Omental fat pad (tissue), 4 donors: ENCODE data around the gene ST6GALNAC4. TPM values are rescaled to one million over a fixed set of nuclear protein-coding genes. Genes with fewer than 3 reads are reported as not detected.
A peak's percentile ranks its signal among the peaks of the same experiment; 100 is the strongest.

Source experiments
- ATAC-seq: fragments of 150-250 bp; one replicate; pipeline ENCODE4 v1.9.1; 2016; ENCODE audit warnings: mild to moderate bottlenecking, moderate library complexity; ENCODE audit not compliant: low FRiP score
- DNase-seq: peaks from one replicate; pipeline ENCODE4 v3.0.0-alpha.2; 2019; ENCODE audit warnings: low spot score
- CTCF ChIP-seq, 3 donors: fragments of 450-650 bp; IDR thresholded peaks; one replicate each; pipeline ENCODE4 v1.5.1; 2016 to 2017; ENCODE audit warnings: antibody characterized with exemption in 3 of 3, mild to moderate bottlenecking in 3 of 3, moderate library complexity in 2 of 3
- total RNA-seq, 4 donors: library from RNA; depleted of rRNA; stranded (reverse); fragments of >200 nt; gene quantifications; one replicate each; pipeline ENCODE4 v1.1.0, GENCODE V29; 2016

The ST6GALNAC4 gene
- total RNA-seq, 4 donors from 2014 or later = 26.6 to 78.5 (median 45.0) TPM

- no peak for TF ChIP-seq CTCF (IDR thresholded peaks at IDR 0.05)
- DNase-seq (no peak), ATAC-seq (no peak)
Observed at GRCh38 chr9:127961155-127961490, 44.3 kb upstream of the ST6GALNAC4 start.

GRCh38 chr9:127960410-127961154 is 43.7 kb upstream of the ST6GALNAC4 start:
- DNase-seq = no peak
- ATAC-seq = no peak
- TF ChIP-seq CTCF (IDR thresholded peaks at IDR 0.05) = no peak

GRCh38 chr9:127959841-127960409 is 43.1 kb upstream of the ST6GALNAC4 start:
- no peak for DNase-seq
- TF ChIP-seq CTCF (IDR thresholded peaks at IDR 0.05) = no peak
- no peak for ATAC-seq

- ATAC-seq (no peak), DNase-seq (no peak)
- no peak for TF ChIP-seq CTCF (IDR thresholded peaks at IDR 0.05)
Observed at GRCh38 chr9:127959398-127959797, 42.6 kb upstream of the ST6GALNAC4 start.

- TF ChIP-seq CTCF (IDR thresholded peaks at IDR 0.05) = no peak
Observed at GRCh38 chr9:127958728-127959127, 41.9 kb upstream of the ST6GALNAC4 start.

GRCh38 chr9:127955294-127956015 is 38.6 kb upstream of the ST6GALNAC4 start:
- ATAC-seq (peak; percentile 52), DNase-seq (no peak)
- TF ChIP-seq CTCF (IDR thresholded peaks at IDR 0.05) = no peak

More at GRCh38 chr9:127958728-127959127, 41.9 kb upstream of the ST6GALNAC4 start:
- no peak for ATAC-seq
- DNase-seq = no peak
